Endothelial cell of hepatic sinusoid (primary cell): ENCODE results near the gene SSH3.

Experiments
- in situ Hi-C: cut with HindIII; loops from 2 replicates; pipeline ENCODE4 v1.10.0; 2017; ENCODE audit warnings: low sequenced_read_pairs

SSH3 gene

DNA sequence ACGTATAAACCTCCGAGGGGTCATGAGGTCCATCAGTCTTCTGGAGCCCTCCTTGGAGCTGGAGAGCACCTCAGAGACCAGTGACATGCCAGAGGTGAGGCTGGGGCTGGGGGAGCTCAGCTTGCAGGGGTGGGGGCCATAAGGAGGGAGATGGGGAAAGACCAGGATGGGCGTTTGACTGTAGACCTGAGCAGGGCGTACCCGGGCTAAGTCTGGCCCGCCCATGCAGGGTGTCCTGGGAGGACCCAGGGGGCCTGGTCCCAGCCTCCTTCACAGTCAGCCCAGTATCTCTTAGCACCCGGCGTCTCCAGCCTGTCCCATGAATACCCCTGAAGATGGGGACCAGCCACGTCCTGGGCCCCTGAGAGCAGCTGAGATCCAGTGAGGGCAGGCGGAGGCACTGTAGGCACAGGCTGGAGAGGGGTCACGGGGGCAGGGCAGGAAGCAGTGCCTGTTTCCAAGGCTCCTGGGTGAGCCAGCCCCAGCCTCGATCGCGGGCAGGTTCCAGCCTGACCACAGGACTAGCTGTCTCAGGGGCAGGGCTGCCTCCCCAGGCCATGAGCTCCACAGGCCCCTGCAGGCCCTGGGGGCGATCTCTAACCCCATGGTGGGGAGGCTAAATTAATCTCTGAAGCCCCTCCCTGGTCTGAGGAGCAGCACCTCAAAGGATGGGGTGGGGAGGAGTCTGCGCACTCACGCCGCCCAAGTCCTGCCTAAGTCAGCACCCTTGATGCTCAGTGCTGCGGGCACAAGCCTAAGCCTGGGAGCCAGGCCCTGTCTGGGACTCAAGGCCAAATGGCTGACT is 7.1 kb downstream of the SSH3 start:
- in situ Hi-C loops: no loop called here

DNA sequence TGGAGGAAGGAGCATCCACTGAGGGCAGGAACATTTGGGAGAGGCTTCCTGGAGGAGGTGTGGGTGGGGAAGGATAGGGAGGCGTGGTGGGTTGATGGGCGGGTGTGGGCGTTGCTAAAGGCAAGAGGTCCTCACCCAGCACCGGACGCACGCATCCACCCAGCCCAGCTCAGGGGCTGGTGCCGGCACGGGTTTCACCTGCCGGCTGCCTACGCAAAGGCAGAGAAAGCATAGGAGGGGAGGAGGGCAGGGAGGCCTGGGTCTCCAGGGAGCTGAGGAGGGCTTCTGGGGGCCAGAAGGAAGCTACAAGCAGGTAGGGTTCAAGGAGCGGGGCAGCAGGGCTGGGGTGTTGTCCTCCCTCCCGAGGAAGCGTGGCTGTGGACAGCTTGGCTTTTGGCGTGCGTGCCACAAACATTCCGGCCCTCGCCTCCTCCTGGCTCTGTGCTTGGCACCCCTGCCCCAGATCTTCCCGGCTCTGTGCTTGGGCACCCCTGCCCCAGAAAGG is 7.8 kb downstream of the SSH3 start:
- in situ Hi-C loops: no loop called here

DNA sequence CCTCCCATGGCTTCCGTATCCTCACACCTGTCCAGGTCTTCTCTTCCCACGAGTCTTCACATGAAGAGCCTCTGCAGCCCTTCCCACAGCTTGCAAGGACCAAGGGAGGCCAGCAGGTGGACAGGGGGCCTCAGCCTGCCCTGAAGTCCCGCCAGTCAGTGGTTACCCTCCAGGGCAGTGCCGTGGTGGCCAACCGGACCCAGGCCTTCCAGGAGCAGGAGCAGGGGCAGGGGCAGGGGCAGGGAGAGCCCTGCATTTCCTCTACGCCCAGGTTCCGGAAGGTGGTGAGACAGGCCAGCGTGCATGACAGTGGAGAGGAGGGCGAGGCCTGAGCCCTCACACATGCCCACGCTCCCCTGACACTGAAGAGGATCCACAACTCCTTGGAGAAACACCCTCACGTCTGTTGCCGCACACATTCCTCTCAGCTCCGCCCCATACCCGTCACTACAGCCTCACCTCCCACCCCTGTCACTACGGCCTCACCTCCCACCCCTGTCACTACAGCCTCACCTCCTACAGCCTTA is 8.3 kb downstream of the SSH3 start:
- in situ Hi-C loops: no loop called here

DNA sequence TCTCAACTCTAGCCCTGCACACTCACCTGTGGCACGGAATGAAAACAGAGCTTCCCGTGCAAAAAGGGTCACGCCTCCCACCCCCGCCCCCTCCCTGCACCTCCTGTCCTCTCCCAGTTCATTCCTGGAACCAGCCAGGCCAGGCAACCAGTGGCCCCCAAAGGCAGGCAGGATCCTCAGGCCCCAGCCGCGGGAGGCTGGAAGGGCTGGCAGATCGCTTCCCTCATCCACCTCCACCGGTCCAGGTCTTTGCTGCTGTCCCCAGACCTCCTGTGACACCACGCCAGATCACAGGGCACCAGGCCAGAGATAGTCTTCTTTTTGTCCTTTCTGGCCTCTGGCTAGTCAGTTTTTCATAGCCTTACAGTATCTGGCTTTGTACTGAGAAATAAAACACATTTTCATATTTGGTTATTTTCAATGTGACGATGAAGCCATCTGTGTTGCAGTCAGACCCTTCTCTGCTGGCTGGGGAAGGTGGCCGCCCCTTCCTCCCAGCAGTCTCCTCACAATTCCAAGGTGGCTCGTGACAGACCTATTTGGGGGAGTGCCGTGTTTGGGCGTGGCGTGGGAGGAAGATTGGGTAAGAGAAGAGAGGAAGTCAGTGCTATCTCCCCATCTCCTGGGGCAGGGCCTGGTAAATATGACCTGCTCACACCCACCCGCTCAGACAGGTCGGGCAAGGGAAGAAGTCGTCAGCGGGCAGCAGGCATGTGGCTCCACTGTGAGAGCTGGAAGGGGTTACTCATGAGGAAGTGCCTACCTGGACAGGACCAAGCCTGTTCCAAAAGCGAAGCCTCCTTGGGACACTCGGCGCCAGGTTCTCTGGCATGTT is 9.1 kb downstream of the SSH3 start:
- in situ Hi-C loops: no loop called here

DNA sequence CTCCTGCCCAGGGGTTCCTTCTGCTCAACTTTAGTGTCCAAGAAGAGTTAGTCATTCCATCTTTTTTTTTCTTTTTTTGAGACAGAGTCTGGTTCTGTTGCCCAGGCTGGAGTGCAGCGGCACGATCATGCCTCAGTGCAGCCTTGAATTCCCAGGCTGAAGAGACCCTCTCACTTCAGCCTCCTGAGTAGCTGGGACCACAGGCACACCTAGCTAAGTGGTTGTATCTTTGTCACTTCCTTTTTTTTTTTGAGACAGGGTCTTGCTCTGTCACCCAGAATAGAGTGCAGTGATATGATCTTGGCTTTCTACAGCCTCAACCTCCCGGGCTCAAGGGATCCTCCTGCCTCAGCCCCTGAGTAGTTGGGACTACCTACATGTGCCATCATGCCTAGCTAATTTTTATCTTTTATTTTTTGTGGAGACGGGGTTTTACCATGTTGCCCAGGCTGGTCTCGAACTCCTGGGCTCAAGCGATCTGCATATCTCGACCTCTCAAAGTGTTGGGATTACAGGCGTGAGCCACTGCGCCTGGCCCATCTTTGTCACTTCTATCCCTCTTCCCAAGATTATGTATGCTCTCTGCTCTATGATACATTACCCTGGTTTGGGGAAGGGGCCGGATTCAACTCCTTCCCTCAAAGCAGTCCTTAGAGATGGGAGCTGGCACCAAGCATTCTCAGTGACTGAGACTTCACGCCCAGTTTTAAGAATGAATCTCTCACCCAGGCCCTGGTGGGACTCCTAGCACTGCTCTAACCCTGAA is 10.0 kb downstream of the SSH3 start:
- in situ Hi-C loops: no loop called here

DNA sequence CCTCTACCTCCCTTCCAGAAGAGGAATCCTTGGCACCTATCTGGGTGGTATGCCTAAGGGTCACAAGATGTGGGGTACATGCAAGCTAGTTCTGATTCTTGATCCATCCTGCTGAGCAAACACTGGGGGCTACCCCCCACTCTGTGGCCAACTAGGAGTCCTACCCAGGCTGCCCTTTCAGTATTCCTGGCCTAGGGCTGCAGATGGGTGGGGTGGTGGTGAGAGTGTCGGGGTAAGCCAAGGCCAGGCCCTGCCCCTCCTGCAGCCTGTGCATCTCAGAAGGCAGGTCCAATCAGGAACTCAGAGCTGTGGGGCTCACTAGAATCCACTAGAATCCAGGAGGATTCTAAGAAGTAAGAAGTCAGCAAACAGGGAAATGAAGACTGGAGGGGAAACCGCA is 10.9 kb downstream of the SSH3 start:
- in situ Hi-C loops: no loop called here

DNA sequence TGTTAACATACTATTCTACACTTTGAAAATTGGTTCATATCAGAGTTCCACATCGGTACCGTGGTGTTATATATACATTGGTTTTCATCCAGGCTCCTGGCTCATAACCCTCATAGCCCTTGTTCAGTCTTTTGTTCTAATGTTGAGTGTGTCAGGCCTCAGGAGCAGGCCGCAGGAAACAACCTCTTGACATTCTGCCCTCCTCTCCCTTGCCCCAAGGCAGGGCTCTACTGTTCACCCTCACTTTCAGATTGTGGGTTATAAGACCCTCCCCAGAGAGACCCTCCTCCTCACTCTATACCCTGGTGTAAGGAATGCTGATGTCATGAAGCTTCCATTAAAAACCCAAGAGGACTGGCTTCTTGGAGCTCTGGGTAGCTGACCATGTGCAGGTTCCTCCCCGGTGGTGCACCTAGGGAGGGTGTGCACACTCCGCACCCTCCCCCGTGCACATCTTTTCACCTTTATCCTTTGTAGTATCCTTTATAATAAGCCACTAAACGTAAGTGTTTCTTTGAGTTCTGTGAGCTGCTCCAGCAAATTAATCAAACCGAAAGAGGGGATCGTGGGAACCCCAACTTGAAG is 12.1 kb downstream of the SSH3 start:
- in situ Hi-C loops: loop anchor here (5.0 kb wide), 1 partner anchor 83 kb away; no protein-coding TSS in a partner anchor

DNA sequence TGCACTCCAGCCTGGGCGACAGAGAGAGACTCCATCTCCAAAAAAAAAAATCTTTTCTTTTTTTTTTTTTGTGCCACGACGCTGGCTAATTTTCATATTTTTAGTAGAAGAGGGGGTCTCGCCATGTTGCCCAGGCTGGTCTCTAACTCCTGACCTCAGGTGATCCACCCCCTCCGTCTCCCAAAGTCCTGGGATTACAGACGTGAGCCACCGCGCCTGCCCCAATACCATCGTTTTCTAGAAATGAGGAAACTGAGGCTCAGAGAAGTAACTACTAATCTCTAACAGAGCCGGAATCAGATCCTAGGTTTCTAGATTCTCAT is 13.5 kb downstream of the SSH3 start:
- in situ Hi-C loops: loop anchor here (5.0 kb wide), 1 partner anchor 85 kb away; no protein-coding TSS in a partner anchor

DNA sequence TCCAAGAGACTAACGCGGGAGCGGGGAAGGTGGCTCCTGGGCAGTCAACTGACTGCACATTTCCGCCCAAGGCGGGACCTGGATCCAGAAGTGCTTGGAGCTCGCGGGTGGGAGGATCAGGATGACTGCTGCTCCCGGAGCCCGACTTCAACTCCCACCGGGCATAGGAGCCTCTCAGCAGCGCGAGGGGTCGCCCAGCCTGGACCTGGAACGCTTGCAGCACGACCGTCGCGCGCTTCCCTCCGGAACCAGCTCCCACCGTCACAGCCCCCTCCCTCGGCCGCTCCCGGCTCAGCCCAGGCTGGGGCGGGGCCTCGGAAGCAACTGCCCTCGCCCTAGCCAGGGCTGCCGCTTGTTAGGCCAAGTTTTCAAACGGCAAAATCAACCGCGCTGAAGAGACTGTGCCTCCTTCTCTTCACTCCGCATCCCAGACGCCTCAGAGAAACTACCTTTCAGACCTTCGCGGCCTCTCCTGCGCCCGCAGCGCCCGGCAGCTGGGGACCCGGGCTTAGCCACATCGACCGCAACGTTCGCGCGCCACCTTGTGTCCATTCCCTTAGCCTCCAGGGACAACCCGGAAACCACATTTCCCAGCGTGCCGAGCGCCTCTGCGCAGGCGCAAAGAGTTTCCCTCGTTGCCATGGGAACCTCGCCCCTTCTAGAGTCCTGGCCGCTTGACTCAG is 14.0 kb downstream of the SSH3 start:
- in situ Hi-C loops: loop anchor here (5.0 kb wide), 1 partner anchor 85 kb away; no protein-coding TSS in a partner anchor

DNA sequence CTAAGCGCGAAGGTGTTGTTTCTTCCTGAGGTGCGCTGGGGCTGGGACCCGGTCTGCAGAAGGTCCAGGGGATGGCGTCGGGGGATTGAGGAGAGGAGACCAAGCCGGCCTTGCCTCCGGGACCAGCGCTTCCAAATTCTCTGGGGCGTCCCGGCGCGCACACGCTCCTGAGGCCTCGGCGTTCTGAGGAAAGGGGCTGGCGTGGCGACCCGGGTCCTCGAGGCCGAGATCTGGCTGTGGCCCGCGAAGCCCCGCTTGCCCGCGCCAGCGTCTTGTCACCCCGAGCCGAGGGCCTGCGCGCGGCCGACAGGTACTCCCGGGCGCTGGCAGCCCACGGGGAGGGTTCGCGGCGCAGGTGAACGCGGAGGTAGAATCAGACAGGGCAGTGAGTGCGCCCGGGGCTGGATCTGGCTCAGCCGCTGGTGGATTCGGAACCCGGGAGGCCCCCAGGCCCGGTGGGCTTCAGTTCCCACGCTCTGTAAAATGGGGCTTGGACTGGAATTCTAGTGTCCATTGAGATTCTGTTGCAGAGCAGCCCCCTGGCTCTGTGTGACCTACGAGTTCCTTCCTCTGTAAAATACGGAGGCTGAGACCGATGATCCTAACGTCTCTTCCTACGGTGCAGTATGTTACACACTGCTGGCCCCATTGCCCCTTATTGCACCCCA is 14.7 kb downstream of the SSH3 start:
- in situ Hi-C loops: loop anchor here (5.0 kb wide), 1 partner anchor 86 kb away; no protein-coding TSS in a partner anchor

DNA sequence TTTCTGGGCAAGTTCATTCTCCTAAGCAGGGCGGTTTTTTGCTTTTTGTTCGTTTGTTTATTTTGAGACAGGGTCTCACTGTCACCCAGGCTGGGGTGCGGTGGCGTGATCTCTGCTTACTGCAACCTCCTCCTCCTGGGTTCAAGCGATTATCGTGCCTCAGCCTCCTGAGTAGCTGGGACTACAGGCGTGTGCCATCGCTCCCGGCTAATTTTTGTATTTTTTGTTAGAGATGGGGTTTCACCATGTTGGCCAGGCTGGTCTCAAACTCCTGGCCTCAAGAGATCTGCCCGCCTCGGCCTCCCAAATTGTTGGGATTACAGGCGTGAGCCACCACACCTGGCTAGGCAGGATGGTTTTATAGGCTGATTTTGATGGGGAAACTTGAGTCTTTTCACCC is 15.5 kb downstream of the SSH3 start:
- in situ Hi-C loops: loop anchor here (5.0 kb wide), 1 partner anchor 87 kb away; no protein-coding TSS in a partner anchor

DNA sequence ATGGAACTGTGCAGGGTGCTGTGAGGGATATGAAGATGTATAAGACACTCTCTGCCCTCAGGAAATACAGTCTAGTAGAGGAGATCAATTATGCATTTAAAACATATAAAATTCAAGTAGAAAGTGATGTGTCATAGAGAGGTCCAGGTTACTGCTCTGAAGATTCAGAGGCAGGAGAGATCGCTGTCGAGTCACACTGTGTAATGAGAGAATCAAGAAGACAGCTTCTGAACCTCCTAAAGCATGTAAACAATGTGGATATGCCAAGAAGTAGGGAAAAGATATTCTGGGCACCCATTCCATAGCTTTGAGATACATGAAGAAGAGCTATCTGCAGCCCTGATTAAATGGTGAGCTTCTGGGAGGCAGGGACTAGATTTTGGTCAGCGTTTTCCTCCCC is 16.7 kb downstream of the SSH3 start:
- in situ Hi-C loops: no loop called here

DNA sequence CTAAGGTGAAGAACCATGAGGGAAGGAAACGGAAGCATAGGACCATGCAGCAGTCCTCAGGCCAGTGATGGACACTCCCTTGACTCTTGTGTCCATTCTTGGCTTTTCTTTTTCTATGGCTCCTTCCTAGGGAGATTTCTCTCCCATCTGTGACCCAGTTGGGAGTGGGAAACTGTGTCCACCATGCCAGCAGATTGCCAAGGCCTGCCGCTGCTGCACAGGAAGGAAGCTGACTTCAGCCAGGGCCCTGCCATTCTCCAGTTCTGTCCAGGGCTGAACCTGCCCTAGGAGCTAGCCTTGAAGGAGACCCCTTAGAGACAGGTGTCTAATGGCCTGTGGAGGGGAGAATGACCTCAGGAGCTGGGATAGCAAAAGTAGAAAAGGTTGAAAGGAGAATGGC is 17.4 kb downstream of the SSH3 start:
- in situ Hi-C loops: no loop called here

DNA sequence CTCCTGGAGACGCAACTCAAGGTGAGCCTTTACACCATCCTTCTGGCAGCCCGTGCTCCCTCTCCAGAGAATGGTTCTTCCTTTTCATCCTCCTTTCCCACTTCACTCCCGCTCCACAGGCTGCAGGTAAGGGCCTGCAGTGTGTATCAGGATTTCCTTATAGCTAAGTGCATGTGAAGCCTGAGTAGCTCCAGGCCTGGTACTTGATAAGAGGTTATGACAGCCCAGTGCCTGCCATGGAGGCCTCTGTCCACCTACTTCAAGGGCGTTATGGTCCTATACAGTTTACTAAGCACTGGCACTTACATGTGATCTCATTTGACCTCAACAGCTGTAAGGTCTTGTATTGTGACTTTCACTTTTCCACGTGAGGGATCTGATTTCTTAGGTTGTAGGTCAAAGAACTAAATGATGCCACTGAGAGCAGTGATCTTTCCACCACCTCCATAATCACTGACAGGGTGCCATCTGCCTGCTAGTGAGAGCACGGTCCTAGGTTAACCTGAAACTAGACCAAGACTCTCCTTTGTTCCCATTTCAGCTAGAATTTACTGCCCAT is 18.1 kb downstream of the SSH3 start:
- in situ Hi-C loops: no loop called here

DNA sequence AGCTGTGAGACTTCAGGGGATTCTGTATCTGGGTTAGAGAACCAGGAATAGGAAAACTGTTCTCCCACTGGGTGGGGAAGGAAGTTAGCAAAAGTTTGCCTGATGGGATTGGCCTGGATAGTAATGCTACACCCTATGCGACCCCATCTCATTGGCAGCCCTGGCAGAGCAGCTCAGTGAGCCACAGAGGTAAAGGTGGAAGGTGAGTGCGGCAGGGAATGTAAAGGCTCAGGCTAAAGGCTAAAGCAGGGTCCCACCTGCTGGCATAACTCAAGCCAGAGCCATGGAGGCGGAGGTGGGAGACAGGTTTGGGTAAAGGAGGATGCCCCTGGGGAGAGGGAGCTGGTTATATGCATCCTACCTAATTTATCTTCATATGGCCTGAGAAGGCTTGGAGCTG is 18.7 kb downstream of the SSH3 start:
- in situ Hi-C loops: no loop called here

DNA sequence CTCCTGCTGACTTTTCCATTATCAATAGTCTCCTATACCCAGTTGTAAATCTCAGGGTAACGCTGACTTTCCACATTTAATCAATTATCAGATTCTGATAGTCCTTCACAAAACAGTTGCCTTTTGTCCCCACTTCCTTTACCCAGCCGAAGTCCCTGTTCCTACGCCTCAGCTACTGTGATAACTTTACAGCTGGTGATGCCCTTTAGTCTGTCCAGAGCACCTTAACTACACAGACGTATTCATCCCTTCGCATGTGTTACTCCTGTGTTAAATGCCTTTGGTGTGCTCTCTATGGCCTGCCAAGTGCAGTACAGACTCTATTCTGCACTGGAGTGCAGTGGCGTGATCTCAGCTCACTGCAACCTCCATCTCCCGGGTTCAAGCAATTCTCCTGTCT is 20.2 kb downstream of the SSH3 start:
- in situ Hi-C loops: no loop called here

DNA sequence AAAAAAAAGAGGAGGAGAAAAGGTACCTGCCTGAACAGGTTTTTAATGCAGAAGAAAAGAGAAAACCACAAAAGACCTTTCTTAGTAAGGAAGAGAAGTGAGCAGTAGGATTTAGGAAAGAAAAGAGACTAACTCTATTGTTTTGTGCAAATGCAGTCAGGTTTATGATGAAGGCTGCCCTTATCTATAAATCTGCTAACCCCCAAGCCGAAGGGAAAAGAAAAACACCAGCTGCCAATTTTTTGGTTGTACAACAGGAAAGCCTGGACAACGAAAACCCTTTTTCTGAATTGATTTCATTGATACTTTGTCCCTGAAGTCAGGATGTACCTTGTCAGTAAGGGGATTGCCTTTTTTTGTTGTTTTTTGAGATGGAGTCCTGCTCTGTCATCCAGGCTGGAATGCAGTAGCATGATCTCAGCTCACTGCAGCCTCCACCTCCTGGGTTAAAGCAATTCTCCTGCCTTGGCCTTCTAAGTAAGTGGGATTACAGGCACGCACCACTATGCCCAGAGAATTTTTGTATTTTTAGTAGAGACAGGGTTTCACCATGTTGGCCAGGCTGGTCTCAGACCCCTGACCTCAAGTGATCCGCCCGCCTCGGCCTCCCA is 28.9 kb downstream of the SSH3 start:
- in situ Hi-C loops: no loop called here

DNA sequence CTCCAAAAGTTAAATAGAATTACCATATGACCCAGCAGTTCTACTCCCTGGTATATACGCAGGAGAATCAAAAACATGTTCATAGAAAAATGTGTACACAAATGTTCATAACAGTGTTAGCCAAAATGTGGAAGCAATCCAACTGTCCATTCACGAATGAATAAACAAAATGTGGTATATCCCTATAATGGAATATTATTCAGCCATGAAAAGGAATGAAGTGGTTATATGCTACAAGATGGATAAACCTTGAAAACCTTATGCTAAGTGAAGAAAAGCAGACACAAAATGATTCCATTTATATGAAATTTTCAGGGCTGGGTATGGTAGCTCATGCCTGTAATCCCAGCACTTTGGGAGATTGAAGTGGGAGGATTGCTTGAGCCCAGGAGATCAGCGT is 33.9 kb downstream of the SSH3 start:
- in situ Hi-C loops: no loop called here

DNA sequence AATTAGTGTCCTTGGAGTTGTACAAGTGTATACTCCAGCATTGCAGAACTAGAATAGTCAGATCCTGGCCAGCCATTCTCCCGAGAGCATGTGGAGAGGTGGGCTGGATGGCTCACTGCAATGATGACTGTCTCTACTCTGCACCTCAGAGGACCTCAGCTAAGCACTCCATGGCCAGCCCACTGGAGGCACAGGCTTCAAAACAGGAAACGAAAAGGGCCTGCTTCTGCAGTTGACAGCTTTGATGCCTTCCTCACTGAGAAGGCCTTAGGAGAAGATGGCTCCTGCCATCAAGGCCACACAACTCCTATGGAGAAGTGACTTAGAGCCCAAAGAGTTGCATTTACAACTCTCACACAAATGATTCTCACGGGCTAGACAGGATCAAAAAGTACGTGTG is 40.9 kb downstream of the SSH3 start:
- in situ Hi-C loops: loop anchor here (10.0 kb wide), 1 partner anchor 229 kb away; the partner anchor contains the start of gene KDM2A
